Measurements from ENCODE around the gene ZNF670. TPM values are rescaled to one million over a fixed set of nuclear protein-coding genes. Genes with fewer than 3 reads are reported as not detected.
"Not testable (repeated sequence)": the region's sequence is repeated elsewhere in the genome, so short reads cannot be mapped to it uniquely, and the experiment has no call there.

The ZNF670 gene
- total RNA-seq: 1 to 10 TPM; 1.3 to 5.3 (median 4.4) TPM
- polyA plus RNA-seq: 1 to 10 TPM; 2.7 to 3.1 TPM
- long read RNA-seq, donor 1, transcript ZNF670-201 (4 exons, 1,994 nt): major isoform, 7 of 8 reads
- long read RNA-seq, donor 1, partial matches to known transcripts: 0 of 8 reads
- long read RNA-seq, donor 1, other reads (novel, unspliced or antisense): 1 of 8 reads
- long read RNA-seq, donor 2, transcript ZNF670-201 (4 exons, 1,994 nt): major isoform, 5 of 5 reads
- long read RNA-seq, donor 2, partial matches to known transcripts: 0 of 5 reads
- long read RNA-seq, donor 2, other reads (novel, unspliced or antisense): 0 of 5 reads
- long read RNA-seq, donor 3, transcript ZNF670-201 (4 exons, 1,994 nt): major isoform, 6 of 7 reads
- long read RNA-seq, donor 3, partial matches to known transcripts: 0 of 7 reads
- long read RNA-seq, donor 3, other reads (novel, unspliced or antisense): 1 of 7 reads

DNA sequence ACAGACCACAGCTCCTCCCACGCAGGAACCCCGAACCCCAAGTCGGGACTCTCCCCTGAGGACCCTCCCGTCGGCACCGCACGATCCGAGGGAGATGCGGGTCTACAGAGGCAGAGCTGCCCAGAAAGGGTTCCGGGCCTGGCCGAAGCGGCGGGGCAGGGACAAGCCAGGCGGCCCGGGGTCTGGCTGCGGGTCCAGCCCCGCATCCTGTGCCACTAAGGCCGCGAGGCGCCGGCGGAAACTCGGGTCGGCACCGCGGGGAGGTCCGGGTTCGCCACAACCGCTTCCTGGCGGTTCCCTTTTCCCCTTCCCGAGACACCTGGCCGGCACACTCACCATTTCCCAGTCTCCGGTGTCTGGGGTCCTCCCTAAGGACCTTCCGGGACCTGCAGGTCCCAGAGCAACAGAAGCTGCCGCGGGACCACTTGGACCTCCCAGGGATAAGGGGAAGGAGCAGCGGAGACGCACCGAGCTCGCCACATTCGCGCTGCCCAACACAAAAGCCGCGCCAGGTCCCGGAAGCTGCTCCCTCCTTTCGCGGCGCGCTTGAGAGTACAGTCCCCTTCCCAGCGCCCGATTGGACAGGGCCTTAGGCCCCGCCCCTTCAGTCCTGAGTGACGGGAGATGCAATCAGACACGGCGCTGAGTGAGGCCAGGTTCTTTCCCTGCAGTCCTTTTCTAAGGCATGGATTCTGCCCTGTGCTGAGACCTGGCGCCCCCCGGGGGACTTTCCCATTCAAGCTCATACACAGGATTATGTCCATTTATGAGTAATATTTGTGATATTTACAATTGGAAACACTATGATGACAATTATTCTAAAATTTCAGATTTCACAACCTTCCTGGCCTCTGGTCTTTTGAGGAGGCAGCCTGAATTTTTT lies at the start of gene ZNF670:
Gene ZNF670, minus strand, starts transcription at position 554 of the 883 bp plus-strand sequence. Its CDS starts 215 bp downstream, at position 339.
- 0% methylated on average over 55 to 57 of the region's 57 CpGs for WGBS, 3 donors
- H3K4me3 ChIP-seq: peak within 1 kb of the TSS; percentile 90
- H3K27me3 ChIP-seq: no peaks in the 10 kb centered on the region
- intact Hi-C loops (cut with DNase I): no loop called here
- H3K27ac ChIP-seq: peak within 1 kb of the TSS in 1 of 2 donors; percentile 73
- H3K36me3 ChIP-seq: no peaks in the 10 kb centered on the region
- H3K9me3 ChIP-seq: no peaks in the 10 kb centered on the region
- H3K4me1 ChIP-seq (ENCODE audit: insufficient read depth): peaks cover 2% of the 10 kb centered on the region
- DNase-seq: peak; percentile 93 to 96 (median 94)
- TF ChIP-seq, protein P1, sequence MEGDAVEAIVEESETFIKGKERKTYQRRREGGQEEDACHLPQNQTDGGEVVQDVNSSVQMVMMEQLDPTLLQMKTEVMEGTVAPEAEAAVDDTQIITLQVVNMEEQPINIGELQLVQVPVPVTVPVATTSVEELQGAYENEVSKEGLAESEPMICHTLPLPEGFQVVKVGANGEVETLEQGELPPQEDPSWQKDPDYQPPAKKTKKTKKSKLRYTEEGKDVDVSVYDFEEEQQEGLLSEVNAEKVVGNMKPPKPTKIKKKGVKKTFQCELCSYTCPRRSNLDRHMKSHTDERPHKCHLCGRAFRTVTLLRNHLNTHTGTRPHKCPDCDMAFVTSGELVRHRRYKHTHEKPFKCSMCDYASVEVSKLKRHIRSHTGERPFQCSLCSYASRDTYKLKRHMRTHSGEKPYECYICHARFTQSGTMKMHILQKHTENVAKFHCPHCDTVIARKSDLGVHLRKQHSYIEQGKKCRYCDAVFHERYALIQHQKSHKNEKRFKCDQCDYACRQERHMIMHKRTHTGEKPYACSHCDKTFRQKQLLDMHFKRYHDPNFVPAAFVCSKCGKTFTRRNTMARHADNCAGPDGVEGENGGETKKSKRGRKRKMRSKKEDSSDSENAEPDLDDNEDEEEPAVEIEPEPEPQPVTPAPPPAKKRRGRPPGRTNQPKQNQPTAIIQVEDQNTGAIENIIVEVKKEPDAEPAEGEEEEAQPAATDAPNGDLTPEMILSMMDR (IDR thresholded peaks at IDR 0.05): no peak
- no peak for TF ChIP-seq EP300 (IDR thresholded peaks at IDR 0.05)
- peak; percentile 24 for TF ChIP-seq POLR2A (IDR thresholded peaks at IDR 0.05)

DNA sequence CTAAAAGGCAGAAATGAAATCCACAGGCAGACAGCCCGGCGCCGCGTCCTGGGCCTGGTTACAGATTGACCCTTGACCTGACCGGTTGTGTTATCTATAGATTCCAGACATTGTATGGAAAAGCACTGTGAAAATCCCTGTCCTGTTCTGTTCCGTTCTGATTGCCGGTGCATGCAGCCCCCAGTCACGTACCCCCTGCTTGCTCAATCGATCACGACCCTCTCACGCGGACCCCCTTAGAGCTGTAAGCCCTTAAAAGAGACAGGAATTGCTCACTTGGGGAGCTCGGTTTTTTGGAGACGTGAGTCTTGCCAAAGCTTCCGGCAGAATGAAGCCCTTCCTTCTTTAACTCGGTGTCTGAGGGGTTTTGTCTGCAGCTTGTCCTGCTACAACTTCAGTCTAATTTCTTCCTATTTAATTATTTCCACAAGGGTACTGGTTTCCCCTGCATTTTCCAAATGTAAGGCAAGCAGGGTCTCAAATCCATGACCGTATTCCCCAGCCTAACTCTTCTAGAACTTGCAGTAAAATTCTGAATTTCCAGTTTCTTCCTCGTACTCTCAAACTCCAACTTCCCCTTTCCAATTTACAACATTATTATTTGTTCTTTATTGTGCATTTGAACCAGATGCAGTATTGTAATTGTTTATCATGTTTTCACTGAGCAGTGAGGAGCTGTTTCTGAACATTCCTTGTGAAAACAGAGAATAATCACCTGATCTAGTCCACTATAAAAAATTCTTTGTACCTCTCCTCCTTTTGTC lies 49.1 kb upstream of the ZNF670 start:
- 23 to 38% (median 31%) methylated on average over 13 of the region's 18 CpGs for WGBS, 3 donors
- not testable (repeated sequence) for H3K27me3 ChIP-seq; H3K27ac ChIP-seq; H3K4me1 ChIP-seq (ENCODE audit: insufficient read depth); H3K4me3 ChIP-seq; H3K36me3 ChIP-seq; H3K9me3 ChIP-seq; DNase-seq
- intact Hi-C loops (cut with DNase I): loop anchor here in 1 of 4 donors (5.0 kb wide), 1 partner anchor 40 kb away; no protein-coding TSS in a partner anchor

DNA sequence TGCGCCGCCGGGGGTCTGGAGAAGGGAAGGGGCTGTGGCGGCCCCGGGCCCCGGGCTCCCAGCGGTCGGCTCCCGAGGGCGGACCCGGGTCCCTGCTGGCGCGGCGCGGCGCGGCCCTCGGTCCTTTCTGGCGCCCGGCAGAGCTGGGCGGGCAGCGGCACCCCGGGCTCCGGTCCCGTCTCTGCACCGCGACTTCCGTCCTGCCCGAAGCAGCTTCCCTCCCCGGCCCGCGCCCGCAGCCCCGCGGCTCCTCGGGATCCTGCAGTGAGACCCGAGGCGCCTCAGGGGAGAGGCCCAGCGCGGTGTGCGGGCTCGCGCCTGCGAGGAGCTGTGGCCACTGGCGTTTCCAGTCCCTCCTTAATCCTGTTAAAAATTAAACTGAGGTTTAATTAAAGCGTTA lies 48.0 kb upstream of the ZNF670 start:
- not testable (repeated sequence) for H3K36me3 ChIP-seq; H3K27me3 ChIP-seq; H3K4me3 ChIP-seq; DNase-seq; H3K4me1 ChIP-seq (ENCODE audit: insufficient read depth); H3K9me3 ChIP-seq; H3K27ac ChIP-seq
- intact Hi-C loops (cut with DNase I): loop anchor here in 1 of 4 donors (5.0 kb wide), 1 partner anchor 41 kb away; no protein-coding TSS in a partner anchor
- WGBS, 3 donors: no CpG with 5 or more reads among the region's 46 CpGs

DNA sequence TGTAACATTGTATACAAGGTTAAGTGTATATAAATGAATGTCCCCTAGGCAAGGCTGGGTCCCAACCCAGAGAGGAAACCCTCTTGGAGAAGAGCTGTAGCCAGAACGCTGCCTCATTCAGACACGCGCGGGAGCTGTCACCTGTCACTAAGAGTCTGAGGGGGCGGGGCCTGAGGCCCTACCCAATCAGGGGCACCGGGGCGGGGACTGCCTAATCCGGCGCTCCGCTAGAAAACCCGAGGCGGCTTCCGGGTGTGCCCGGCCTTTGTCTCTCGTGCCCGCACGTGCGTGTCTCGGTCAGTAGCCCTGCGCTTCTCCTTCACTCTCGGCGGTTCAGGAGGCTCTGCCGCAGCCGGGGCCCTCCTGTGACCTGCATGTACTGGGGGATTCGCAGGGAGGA lies 47.6 kb upstream of the ZNF670 start:
- intact Hi-C loops (cut with DNase I): loop anchor here in 1 of 4 donors (5.0 kb wide), 1 partner anchor 41 kb away; no protein-coding TSS in a partner anchor
- H3K27me3 ChIP-seq; H3K4me3 ChIP-seq; H3K36me3 ChIP-seq; H3K9me3 ChIP-seq; H3K4me1 ChIP-seq (ENCODE audit: insufficient read depth); DNase-seq; H3K27ac ChIP-seq: not testable (repeated sequence)
- no CpG with 5 or more reads among the region's 25 CpGs for WGBS, 3 donors

DNA sequence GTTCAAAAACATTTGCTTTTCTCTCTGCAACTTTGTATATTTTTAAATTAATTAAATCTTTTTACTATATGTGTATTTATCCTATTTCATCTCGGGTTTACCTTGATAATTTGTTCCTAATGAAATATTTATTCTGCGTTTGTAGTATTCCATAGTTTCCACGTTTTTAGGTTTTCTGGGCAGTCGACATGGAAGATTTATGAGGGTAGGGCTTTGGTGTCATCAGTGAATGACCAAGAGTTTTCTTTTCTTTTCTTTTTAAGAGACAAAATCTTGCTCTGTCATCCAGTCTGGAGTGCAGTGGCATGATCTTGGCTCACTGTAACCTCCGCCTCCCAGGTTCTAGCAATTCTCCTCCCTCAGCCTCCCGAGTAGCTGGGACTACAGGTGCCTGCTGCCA lies 42.8 kb upstream of the ZNF670 start:
- no peak overlapping the region for H3K27ac ChIP-seq
- no peaks in the 10 kb centered on the region for H3K36me3 ChIP-seq
- H3K9me3 ChIP-seq: no peaks in the 10 kb centered on the region
- no peaks in the 10 kb centered on the region for H3K27me3 ChIP-seq
- DNase-seq: no peak
- no peaks in the 10 kb centered on the region for H3K4me1 ChIP-seq (ENCODE audit: insufficient read depth)
- TF ChIP-seq, protein P1 (IDR thresholded peaks at IDR 0.05): no peak
- no peak for TF ChIP-seq POLR2A (IDR thresholded peaks at IDR 0.05)
- TF ChIP-seq EP300 (IDR thresholded peaks at IDR 0.05): no peak
- WGBS, 3 donors: 67 to 71% (median 68%) methylated on average over 6 of the region's 6 CpGs
- intact Hi-C loops (cut with DNase I): no loop called here
- H3K4me3 ChIP-seq: no peak overlapping the region

DNA sequence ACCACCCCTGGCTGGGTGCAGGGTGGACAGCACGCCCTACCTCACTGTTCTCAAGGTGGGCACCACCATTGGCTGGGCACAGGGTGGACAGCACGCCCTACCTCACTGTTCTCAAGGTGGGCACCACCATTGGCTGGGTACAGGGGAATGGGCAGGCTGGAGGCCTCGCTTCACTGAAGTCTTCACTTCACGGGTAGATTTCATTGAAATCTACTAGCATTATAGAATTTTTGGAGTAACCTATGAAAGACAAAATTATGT lies 41.7 kb upstream of the ZNF670 start:
- H3K4me3 ChIP-seq; H3K36me3 ChIP-seq; intact Hi-C loops (cut with DNase I); H3K27me3 ChIP-seq; H3K4me1 ChIP-seq (ENCODE audit: insufficient read depth); H3K9me3 ChIP-seq; DNase-seq; H3K27ac ChIP-seq: not testable (repeated sequence)
- WGBS, 3 donors: 85 to 94% (median 93%) methylated on average over 4 of the region's 4 CpGs

Data from ovary (tissue), 10 donors.